Heart left ventricle (tissue), 13 donors: ENCODE measurements around the gene LACC1.

Source experiments
- POLR2A ChIP-seq, 2 donors: fragments of 450-650 bp; IDR thresholded peaks; one replicate each; pipeline ENCODE4 v1.6.1; 2017; ENCODE audit warnings: antibody characterized with exemption in 2 of 2, mild to moderate bottlenecking in 2 of 2, moderate library complexity in 2 of 2
- TF ChIP-seq, protein P1 (sequence below), 12 donors: fragments of 200-600 bp; sonication (generic) in 4 of 12; IDR thresholded peaks; one replicate each; pipeline versions ENCODE4 v1.5.0 to v1.8.0; 2018 to 2022; ENCODE audit warnings: antibody characterized with exemption in 12 of 12, mild to moderate bottlenecking in 5 of 12
- donor health status: ischemic (EF 13 %, LVEDD 7.1; RV severe dilation, severe dysfunction).
- donor health status: DM: no; HTN: yes; CAD: no.
- donor health status: DM: no; HTN: no; CAD: no.
- donor health status: ischemic (EF 25% LVEDD 6.9; RV normal size, moderate dysfunction).
- donor health status: ischemic (EF 25% LVEDD 5.7; RV mildly dilated, moderate dysfunction).
- donor health status: ischemic (EF 35%, LVEDD 5.7; RV mildly dilated, moderate dysfunction).
- donor health status: nonischemic (EF 11% LVEDD 7.7; RV severe dilation, severe dysfunction).
- donor health status: DM: yes; HTN: yes; CAD: no.
- donor health status: PGD.
- donor health status: ischemic (EF 29% LVEDD 5.4; RV normal size, mild dysfunction).
- donor health status: nonischemic (EF 23%, LVEDD 6.1; RV moderate dilation, normal function).

DNA sequence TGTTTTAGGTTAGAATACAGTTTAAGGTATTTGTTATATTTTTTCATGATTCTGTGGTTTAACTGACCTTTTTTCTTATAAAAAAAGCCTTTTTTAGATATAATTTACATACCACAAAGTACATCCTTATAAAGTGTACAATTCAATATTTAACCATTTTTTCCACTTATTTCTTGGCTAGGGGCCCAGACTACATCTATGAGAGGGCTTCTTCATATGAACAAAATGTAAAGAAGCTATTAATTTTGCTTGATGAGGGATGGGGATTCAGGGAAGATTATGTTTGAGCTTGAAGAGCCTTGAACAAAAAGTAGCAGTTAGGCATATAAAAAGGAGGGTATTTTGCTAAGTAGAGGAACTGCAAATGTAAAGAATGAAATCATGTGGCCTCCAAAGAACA is 2.4 kb upstream of the LACC1 start:
- TF ChIP-seq, protein P1, sequence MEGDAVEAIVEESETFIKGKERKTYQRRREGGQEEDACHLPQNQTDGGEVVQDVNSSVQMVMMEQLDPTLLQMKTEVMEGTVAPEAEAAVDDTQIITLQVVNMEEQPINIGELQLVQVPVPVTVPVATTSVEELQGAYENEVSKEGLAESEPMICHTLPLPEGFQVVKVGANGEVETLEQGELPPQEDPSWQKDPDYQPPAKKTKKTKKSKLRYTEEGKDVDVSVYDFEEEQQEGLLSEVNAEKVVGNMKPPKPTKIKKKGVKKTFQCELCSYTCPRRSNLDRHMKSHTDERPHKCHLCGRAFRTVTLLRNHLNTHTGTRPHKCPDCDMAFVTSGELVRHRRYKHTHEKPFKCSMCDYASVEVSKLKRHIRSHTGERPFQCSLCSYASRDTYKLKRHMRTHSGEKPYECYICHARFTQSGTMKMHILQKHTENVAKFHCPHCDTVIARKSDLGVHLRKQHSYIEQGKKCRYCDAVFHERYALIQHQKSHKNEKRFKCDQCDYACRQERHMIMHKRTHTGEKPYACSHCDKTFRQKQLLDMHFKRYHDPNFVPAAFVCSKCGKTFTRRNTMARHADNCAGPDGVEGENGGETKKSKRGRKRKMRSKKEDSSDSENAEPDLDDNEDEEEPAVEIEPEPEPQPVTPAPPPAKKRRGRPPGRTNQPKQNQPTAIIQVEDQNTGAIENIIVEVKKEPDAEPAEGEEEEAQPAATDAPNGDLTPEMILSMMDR (IDR thresholded peaks at IDR 0.05): no peak
- TF ChIP-seq POLR2A (IDR thresholded peaks at IDR 0.05): no peak
